HG02981 (cell line): Measurements from ENCODE around the gene XAB2.

Experiments used
- ATAC-seq: cut with Tn5 transposase; IDR thresholded peaks from one replicate; pipeline ENCODE4 v1.9.1; 2021; ENCODE audit warnings: mild to moderate bottlenecking, moderate library complexity; ENCODE audit not compliant: unreplicated experiment

Gene XAB2

GRCh38 chr19:7629347-7630054, at the start of gene XAB2, which contains the start of gene PET100:
XAB2 (minus strand) TSS chr19:7629545; CDS start chr19:7629527, 18 bp downstream.
PET100 (plus strand) TSS chr19:7629793; CDS start chr19:7629834, 41 bp downstream.
- peak; percentile 94 for ATAC-seq

- ATAC-seq: no peak
Measured at GRCh38 chr19:7677669-7678311, 48.4 kb upstream of the XAB2 start.

GRCh38 chr19:7676854-7677253, 47.5 kb upstream of the XAB2 start, which contains the start of gene MCEMP1:
MCEMP1 (plus strand) TSS chr19:7677090; CDS start chr19:7677121, 31 bp downstream.
- ATAC-seq: no peak

- ATAC-seq: no peak
Measured at GRCh38 chr19:7676376-7676775, 47.0 kb upstream of the XAB2 start.

DNA sequence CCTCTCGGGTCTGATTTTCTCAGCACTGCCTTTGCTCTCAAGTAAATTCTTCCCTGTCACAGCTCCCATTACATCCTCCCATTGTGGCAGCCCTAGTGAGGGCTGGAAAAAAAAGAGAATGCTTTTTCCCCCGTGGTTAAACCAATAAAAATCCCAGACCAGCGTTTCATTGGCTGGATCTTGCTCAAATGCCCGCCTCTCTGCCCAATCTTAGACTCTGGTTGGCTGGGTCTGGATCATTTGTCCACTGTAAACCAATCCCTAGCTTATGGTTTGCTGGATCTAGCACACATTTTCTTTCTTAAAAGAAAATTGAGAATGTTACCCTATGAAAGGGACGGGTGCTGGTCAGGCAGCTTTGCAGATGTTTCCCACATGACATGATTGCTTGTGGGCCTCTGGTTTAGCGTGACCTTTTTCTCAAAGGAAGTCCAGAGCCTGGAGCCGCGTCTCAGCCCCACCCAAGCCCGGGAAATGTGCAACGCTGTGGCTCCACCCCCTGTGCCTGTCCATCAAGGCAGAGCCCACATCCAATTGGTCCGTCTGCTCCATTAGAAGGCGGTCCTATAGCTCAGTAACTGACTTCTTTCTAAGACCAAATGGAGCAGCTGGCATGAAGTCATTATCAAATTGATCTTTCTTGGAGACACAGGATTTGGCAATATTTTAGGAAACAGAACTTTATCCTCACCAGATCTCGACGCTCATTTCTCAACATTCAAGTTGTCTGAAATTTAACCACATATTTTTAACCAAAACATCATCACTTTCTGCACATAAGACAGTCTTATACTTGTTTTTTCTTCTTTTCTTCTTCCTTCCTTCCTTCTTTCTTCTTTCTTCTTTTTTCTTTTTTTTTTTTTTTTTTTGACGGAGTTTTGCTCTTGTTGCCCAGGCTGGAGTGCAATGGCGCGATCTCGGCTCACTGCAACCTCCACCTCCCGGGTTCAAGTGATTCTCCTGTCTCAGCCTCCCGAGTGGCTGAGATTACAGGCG, 45.0 kb upstream of the XAB2 start:
- ATAC-seq: no peak

DNA sequence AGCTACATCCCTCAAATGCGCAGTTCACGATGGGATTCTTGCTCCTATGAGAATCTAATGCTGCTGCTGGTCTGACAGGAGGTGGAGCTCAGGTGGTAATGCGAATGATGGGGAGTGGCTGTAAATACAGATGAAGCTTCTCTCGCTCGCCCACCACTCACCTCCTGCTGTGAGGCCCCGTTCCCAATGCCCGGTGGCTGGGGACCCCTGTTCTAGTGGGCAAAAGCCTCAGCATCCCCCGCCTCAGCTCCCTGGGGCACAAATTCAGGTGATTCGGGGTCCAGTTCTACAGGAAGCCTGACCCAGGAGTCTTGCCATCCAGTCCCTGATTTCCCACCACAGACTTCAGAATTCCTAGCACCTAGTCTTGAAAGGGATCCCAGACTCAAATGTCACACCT, 43.2 kb upstream of the XAB2 start:
- no peak for ATAC-seq

- ATAC-seq: no peak
Measured at GRCh38 chr19:7670790-7671189, 41.4 kb upstream of the XAB2 start.

GRCh38 chr19:7670150-7670783, 40.9 kb upstream of the XAB2 start:
- no peak for ATAC-seq

GRCh38 chr19:7669641-7670040, 40.3 kb upstream of the XAB2 start:
- ATAC-seq: no peak

GRCh38 chr19:7668842-7669241, 39.5 kb upstream of the XAB2 start, which contains the start of gene RETN:
RETN (plus strand) TSS chr19:7669049; CDS start chr19:7669327, 278 bp downstream.
- ATAC-seq: no peak

GRCh38 chr19:7665076-7665475, 35.7 kb upstream of the XAB2 start:
- ATAC-seq: no peak

- ATAC-seq: no peak
Measured at GRCh38 chr19:7663706-7664105, 34.4 kb upstream of the XAB2 start.

DNA sequence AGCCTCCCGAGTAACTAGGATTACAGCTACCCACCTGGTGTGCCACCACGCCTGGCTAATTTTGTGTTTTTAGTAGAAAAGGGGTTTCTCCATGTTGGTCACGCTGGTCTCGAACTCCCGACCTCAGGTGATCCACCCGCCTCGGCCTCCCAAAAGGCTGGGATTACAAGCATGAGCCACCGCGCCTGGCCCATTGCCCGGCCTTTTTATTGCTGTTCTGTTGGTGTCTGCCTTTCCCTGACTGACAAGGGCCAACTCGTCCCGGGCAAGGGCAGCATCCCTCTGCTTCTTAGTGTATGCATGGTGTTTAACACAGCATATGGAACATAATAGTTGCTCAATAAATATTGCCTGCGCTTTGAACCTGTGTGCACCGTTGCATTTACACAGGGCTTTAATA, 33.3 kb upstream of the XAB2 start:
- no peak for ATAC-seq

- ATAC-seq: no peak
Measured at GRCh38 chr19:7661744-7662538, 32.6 kb upstream of the XAB2 start.

GRCh38 chr19:7658219-7658686, 28.9 kb upstream of the XAB2 start:
- no peak for ATAC-seq

- no peak for ATAC-seq
Measured at GRCh38 chr19:7657131-7657751, 27.9 kb upstream of the XAB2 start.

DNA sequence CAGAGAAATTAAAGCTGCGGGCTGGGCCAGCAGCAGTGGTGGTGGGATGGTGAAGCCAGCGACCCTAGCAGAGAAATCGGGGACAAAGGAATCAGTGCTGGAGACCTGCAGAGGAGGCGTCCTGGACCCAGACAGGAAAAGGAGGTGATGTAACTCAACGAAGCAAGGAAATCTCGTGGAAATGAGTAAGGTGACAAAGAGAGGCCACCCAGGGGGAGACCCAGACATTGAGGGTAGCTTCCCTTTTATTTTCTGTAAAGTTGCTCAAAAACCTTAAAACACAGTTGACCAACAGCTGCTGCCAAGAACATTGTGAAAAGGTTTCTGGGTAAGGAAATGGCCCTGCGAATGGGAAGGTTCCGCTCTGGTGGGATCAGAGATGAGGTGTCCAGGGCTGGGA, 26.2 kb upstream of the XAB2 start:
- ATAC-seq: no peak

GRCh38 chr19:7654401-7654800, 25.1 kb upstream of the XAB2 start:
- no peak for ATAC-seq

- ATAC-seq: no peak
Measured at GRCh38 chr19:7652061-7652641, 22.8 kb upstream of the XAB2 start.
